H54 (cell line): ENCODE measurements around the gene HAL.
A peak's percentile ranks its signal among the peaks of the same experiment; 100 is the strongest.

Experiments
- DNase-seq: peaks from one replicate; pipeline ENCODE4 v3.0.0; 2011; ENCODE audit warnings: low spot score, mixed read lengths; ENCODE audit not compliant: insufficient read length
- FAIRE-seq: peaks from 3 replicates; lab custom pipeline; 2011; peaks lifted over from hg19 to GRCh38; lab: Jason Lieb, UNC
- POLR2A ChIP-seq: IDR thresholded peaks from 2 replicates; pipeline ENCODE4 v1.6.1; 2011; ENCODE audit warnings: low read depth, mild to moderate bottlenecking, low read length

Gene HAL, protein sequence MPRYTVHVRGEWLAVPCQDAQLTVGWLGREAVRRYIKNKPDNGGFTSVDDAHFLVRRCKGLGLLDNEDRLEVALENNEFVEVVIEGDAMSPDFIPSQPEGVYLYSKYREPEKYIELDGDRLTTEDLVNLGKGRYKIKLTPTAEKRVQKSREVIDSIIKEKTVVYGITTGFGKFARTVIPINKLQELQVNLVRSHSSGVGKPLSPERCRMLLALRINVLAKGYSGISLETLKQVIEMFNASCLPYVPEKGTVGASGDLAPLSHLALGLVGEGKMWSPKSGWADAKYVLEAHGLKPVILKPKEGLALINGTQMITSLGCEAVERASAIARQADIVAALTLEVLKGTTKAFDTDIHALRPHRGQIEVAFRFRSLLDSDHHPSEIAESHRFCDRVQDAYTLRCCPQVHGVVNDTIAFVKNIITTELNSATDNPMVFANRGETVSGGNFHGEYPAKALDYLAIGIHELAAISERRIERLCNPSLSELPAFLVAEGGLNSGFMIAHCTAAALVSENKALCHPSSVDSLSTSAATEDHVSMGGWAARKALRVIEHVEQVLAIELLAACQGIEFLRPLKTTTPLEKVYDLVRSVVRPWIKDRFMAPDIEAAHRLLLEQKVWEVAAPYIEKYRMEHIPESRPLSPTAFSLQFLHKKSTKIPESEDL

DNA sequence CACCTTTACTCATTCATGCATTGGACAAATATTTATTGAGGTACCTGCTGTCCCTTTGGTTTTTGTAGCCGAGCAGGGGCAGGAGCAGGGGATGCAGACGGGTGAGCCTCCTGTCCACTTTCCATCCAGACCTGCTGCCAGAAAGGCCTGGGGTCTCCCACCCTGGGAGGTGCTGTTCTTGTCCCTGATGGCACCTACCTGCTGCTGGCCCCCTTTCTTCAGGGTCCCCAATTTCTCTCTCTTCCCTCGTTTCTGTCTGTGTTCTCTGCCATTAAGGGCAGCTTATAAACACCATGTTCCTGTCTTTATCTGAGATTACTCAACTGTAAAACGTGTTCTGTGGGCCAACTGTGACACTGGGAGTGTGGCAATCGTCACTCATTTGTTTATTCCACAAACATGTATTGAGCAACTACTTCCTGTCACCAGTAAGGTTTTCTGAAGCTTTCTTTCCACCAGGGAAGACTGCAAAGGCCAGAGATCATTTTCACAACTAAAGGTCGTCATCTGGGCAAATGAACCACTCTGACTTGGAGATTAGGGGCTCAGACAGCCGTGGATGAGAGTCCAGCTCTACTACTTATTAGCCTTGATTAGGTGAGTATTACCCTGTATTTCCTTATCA, at the start of gene HAL:
TSS of gene HAL (minus strand) at position 311 of the 625 bp plus-strand sequence. CDS start 434 bp downstream, outside the sequence.
- DNase-seq (no peak), FAIRE-seq (no peak)

DNA sequence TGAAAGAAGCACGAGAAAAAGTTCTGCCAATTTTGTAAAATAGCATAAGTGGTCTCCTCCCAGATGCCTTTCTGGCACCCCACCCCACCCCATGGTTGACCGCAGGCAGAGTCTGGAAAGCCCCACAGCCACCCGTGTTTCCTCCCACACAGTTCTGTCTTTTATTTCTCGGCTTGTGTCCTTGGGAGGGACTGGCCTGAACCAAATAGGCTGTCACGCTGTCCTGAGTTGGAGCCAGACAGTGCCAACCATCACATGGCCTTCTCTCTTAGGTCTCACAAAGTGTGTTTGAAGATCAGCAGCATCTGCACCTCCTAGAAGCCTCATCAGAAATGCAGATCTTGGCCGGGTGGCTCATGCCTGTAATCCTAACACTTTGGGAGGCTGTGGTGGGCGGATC, 49.4 kb upstream of the HAL start:
- TF ChIP-seq POLR2A, result no peak
- FAIRE-seq, result no peak
- DNase-seq, result no peak

More for the DNA sequence above, at the start of gene HAL:
- no peak for TF ChIP-seq POLR2A

- FAIRE-seq, result no peak
Observed at GRCh38 chr12:96044943-96045290, 48.8 kb upstream of the HAL start.

DNA sequence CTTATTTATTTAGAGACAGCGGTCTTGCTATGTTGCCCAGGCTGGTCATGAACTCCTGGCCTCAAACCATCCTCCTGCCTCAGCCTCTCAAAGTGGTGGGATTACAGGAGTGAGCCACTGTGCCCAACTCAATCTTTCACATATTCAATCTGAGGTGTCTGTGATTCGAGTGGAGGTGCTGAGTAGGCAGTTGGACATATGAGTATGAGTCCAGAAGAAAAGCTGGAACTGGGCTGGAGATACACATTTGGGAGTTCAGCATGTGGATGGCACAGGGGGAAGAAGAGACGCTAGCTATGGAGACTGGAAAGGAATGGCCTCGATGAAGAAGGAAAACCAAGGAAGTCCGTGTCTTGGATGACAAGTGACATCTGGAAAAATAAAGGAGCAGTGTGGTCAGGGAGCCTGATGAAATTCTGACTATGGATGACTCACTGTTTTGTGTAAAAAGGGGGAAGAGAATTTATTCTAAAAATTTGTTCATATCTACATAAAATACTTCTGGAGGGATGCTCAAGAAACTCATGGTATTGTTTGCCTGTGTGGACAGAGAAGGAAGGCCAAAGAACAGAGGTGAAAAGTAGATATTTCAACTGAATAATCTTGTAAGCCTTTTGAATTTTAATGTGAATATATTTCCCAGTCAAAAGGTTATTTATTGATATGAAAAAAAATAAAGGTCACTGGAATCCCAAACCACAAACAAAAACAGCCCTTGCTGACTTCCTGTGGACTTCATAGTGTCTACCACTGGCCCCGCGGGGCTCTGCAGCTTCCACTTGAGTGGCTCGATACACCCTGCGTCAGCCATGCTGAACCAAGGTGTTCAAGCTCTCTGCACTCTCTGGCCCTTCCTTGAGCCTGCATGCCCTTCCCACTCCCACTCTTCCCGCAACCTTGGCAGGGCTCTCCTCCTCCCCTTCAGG, 48.1 kb upstream of the HAL start:
- no peak for FAIRE-seq
- DNase-seq, result no peak
- TF ChIP-seq POLR2A, result no peak

More at GRCh38 chr12:96044943-96045290, 48.8 kb upstream of the HAL start:
- TF ChIP-seq POLR2A, result no peak
- DNase-seq, result no peak

GRCh38 chr12:96041181-96041580, 45.0 kb upstream of the HAL start:
- TF ChIP-seq POLR2A, result no peak
- DNase-seq (no peak), FAIRE-seq (no peak)

- DNase-seq (no peak), FAIRE-seq (no peak)
- TF ChIP-seq POLR2A, result no peak
Observed at GRCh38 chr12:96040305-96041133, 44.4 kb upstream of the HAL start.

DNA sequence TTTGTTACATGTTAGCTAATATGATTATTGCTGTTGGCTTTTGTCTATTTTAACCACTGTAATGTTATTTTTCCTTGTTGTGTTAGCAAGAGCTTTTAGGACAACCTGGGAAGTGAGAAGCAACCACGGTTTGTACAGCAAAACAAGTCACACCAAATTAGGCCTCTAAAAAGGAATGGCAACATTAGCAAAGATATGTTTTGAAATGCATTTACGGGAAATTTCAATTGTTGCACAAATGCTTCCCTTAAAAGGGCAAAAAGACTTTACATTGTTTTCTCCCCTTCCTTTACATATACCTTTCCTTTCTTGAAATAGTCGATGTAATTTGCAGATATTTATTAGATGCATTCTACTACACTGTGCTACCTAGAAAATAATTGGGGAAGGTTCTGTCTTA, 43.4 kb upstream of the HAL start:
- DNase-seq, result no peak
- FAIRE-seq, result no peak
- no peak for TF ChIP-seq POLR2A

DNA sequence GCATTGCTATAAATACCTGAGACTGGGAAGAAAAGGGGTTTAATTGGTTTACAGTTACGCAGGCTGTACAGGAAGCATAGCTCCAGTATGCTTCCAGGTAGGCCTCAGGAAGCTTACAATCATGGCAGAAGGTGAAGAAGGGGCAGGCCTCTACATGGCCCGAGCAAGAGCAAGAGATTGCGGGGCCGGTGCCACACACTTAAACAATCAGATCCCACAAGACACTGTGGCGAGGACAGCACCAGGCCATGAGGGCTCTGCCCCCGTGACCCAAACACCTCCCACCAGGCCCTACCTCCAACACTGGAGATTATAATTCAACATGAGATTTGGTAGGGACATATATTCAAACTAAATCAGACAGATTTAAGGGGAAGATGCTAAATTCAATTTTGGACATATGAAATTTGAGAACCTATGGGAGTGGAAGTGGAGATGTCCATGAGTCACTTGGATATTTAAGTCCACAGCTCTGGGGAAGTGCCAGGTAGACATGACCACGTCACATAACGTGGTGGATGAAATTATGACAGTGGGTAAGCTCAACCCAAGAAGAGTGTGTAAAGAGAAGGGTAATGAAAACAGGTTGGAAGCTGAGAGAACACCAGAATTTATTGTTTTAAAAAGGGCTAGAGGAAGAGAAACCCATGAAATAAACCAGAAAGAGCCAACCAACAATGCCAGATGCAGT, 40.8 kb upstream of the HAL start:
- no peak for FAIRE-seq
- no peak for TF ChIP-seq POLR2A
- no peak for DNase-seq

GRCh38 chr12:96035283-96036236, 39.4 kb upstream of the HAL start, which contains the start of gene LTA4H:
Gene LTA4H, minus strand, starts transcription at chr12:96035587. Its CDS starts 68 bp downstream, at chr12:96035519.
- DNase-seq (peak; percentile 79), FAIRE-seq (peak; percentile 92)
- peak; percentile 95 for TF ChIP-seq POLR2A

DNA sequence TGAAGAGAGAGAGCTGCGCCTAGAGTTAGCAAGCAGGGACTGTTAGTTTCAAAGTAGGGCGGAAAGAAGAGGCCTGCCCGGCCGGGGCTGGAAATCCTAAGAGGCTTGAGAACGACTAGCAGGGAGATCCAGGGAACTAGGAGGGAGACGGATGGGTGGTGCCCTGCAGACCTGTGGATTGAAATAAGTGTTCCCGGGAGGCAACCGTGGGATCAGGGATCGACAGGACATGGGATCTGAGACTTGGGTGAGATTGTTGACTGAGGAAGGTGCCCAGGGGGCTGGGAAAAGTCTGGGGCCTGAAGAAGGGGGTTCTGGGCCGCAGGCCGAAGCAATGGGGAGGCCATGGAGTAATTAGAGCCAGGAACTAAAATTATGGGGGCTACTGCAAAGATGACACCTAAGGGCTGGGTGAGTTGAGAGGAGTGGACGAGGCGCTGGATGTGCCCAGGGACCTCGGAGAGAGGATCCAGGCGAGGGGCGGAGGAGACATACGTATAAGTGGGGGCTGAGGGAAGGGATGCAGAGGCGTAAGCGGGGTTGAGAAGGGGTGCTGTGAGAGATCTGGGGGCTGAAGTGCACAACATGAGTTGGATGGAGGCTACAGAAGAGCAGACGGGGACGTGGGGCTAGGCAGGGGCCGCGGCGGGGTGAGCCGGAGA, 38.6 kb upstream of the HAL start:
- DNase-seq (peak; percentile 23), FAIRE-seq (no peak)
- TF ChIP-seq POLR2A, result no peak
